Smooth muscle cell (in vitro differentiated cells): ENCODE data around the gene EXOSC7. TPM values are rescaled to one million over a fixed set of nuclear protein-coding genes. Genes with fewer than 3 reads are reported as not detected.

Experiments used
- DNase-seq: peaks from one replicate; lab custom pipeline; 2025; ENCODE audit not compliant: unreplicated experiment; lab: John Stamatoyannopoulos, UW
- H2AFZ ChIP-seq: fragments of 200-600 bp; sonication (generic); 2 replicates; pipeline ENCODE4 v1.6.0; 2016; ENCODE audit warnings: antibody characterized with exemption, low read depth, mild to moderate bottlenecking
- H3F3A ChIP-seq: fragments of 200-600 bp; sonication (generic); 2 replicates; pipeline ENCODE4 v1.6.0; 2017; ENCODE audit warnings: antibody characterized with exemption, low read depth
- H3K27ac ChIP-seq: fragments of 200-600 bp; sonication (generic); 2 replicates; pipeline ENCODE4 v1.5.1; 2016; ENCODE audit warnings: low read depth, mild to moderate bottlenecking
- H3K27me3 ChIP-seq: fragments of 200-600 bp; sonication (generic); 2 replicates; pipeline ENCODE4 v1.6.1; 2016; ENCODE audit warnings: low read depth, mild to moderate bottlenecking
- H3K36me3 ChIP-seq: fragments of 200-600 bp; sonication (generic); 2 replicates; pipeline ENCODE4 v1.5.1; 2016; ENCODE audit warnings: low read depth
- H3K4me1 ChIP-seq: fragments of 200-600 bp; sonication (generic); 2 replicates; pipeline ENCODE4 v1.5.1; 2016; ENCODE audit warnings: low read depth
- H3K4me2 ChIP-seq: fragments of 200-600 bp; sonication (generic); 2 replicates; pipeline ENCODE4 v1.6.0; 2016; ENCODE audit warnings: mild to moderate bottlenecking
- H3K4me3 ChIP-seq: fragments of 200-600 bp; sonication (generic); 2 replicates; pipeline ENCODE4 v1.5.1; 2016; ENCODE audit warnings: mild to moderate bottlenecking
- H3K79me2 ChIP-seq: fragments of 200-600 bp; sonication (generic); 2 replicates; pipeline ENCODE4 v1.6.0; 2016; ENCODE audit warnings: low read depth, mild to moderate bottlenecking
- H3K9ac ChIP-seq: fragments of 200-600 bp; sonication (generic); 2 replicates; pipeline ENCODE4 v1.6.0; 2016; ENCODE audit warnings: low read depth
- H3K9me3 ChIP-seq: fragments of 200-600 bp; sonication (generic); replicated peaks from 2 replicates; pipeline ENCODE4 v1.5.1; 2016; ENCODE audit warnings: low read depth
- H4K20me1 ChIP-seq: fragments of 200-600 bp; sonication (generic); 2 replicates; pipeline ENCODE4 v1.6.0; 2016; ENCODE audit warnings: low read depth
- CTCF ChIP-seq: fragments of 200-600 bp; sonication (generic); IDR thresholded peaks from 2 replicates; pipeline ENCODE4 v1.5.1; 2017; ENCODE audit warnings: borderline replicate concordance, mild to moderate bottlenecking, antibody characterized with exemption; ENCODE audit not compliant: insufficient read depth, poor library complexity, severe bottlenecking
- WGBS: methylation state at CpG from one replicate; pipeline ENCODE4 v1.1.7; 2016; ENCODE audit warnings: low lambda C conversion rate; 5-methylcytosine and 5-hydroxymethylcytosine counted together
- polyA plus RNA-seq: library from polyadenylated mRNA; unstranded; fragments of >200 nt; fragmentation: Nextera tagmentation; extraction: Ambion mirVana; gene quantifications from 2 replicates; pipeline ENCODE4 v1.2.1, GENCODE V29; 2016
- total RNA-seq: library from RNA; depleted of rRNA; stranded (reverse); fragments of >200 nt; gene quantifications from 2 replicates; pipeline ENCODE4 v1.2.3, GENCODE V29; 2014

The EXOSC7 gene
- total and polyA plus RNA-seq, 2 experiments from 2014 or later: 42.2 to 49.0 TPM

DNA sequence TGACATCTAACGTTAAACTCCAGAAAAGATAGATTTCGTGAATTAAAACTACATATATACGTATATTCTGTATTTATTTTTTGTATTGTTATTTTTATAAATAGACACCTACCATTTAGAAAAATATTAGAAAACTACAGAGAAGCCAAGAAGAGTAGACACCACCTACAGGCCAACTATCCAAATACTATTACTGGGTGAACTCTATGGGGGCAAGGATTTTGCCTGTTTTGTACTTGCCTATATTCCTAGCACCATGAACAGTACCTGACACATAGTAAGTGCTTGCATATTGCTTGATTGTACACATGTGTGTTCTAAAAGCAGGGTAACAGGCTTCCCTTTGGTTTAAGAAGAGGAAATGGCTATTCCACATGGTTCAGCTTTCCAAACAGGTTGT lies 25.7 kb downstream of the EXOSC7 start:
- Histone ChIP-seq H3K4me1 (no peaks in the 10 kb centered on the region), H3K9ac (no peak overlapping the region), H3K9me3 (no peaks in the 10 kb centered on the region), H3K4me2 (no peak overlapping the region), H3F3A (no peaks in the 10 kb centered on the region), H2AFZ (no peak overlapping the region), H3K27ac (no peak overlapping the region), H3K27me3 (no peaks in the 10 kb centered on the region), H3K36me3 (peaks cover 28% of the 10 kb centered on the region), H4K20me1 (peaks cover 4% of the 10 kb centered on the region), H3K79me2 (no peaks in the 10 kb centered on the region), H3K4me3 (no peak overlapping the region)
- TF ChIP-seq CTCF: no peak
- no peak for DNase-seq
- WGBS: 100% methylated on average over 3 of the region's 3 CpGs

- Histone ChIP-seq H4K20me1 (no peaks in the 10 kb centered on the region), H3K4me3 (no peak overlapping the region), H3K27me3 (no peaks in the 10 kb centered on the region), H3K36me3 (peaks cover 28% of the 10 kb centered on the region), H3K9ac (no peak overlapping the region), H2AFZ (no peak overlapping the region), H3F3A (no peaks in the 10 kb centered on the region), H3K4me2 (no peak overlapping the region), H3K27ac (no peak overlapping the region), H3K9me3 (no peaks in the 10 kb centered on the region), H3K4me1 (no peaks in the 10 kb centered on the region), H3K79me2 (no peaks in the 10 kb centered on the region)
- no peak for TF ChIP-seq CTCF
- no peak for DNase-seq
- WGBS: 91% methylated on average over 2 of the region's 2 CpGs
Measured at GRCh38 chr3:45002139-45002660, 26.2 kb downstream of the EXOSC7 start.

- no peak overlapping the region for H3K4me3 ChIP-seq
- no peaks in the 10 kb centered on the region for H3K4me1 ChIP-seq
- WGBS: 97% methylated on average over 3 of the region's 3 CpGs
- no peaks in the 10 kb centered on the region for H3K9me3 ChIP-seq
- H3K79me2 ChIP-seq: no peaks in the 10 kb centered on the region
- no peak overlapping the region for H3K27ac ChIP-seq
- H3K36me3 ChIP-seq: peaks cover 28% of the 10 kb centered on the region
- no peaks in the 10 kb centered on the region for H3F3A ChIP-seq
- no peaks in the 10 kb centered on the region for H3K27me3 ChIP-seq
- H2AFZ ChIP-seq: no peak overlapping the region
- no peak overlapping the region for H3K4me2 ChIP-seq
- no peak overlapping the region for H3K9ac ChIP-seq
- TF ChIP-seq CTCF: no peak
- no peaks in the 10 kb centered on the region for H4K20me1 ChIP-seq
- no peak for DNase-seq
Measured at GRCh38 chr3:45002720-45003119, 26.7 kb downstream of the EXOSC7 start.

- H3K27me3 ChIP-seq: no peaks in the 10 kb centered on the region
- no peaks in the 10 kb centered on the region for H3K9me3 ChIP-seq
- H3K9ac ChIP-seq: no peak overlapping the region
- no peaks in the 10 kb centered on the region for H3F3A ChIP-seq
- no peaks in the 10 kb centered on the region for H4K20me1 ChIP-seq
- H3K79me2 ChIP-seq: no peaks in the 10 kb centered on the region
- no peak for TF ChIP-seq CTCF
- H3K4me1 ChIP-seq: no peaks in the 10 kb centered on the region
- H2AFZ ChIP-seq: no peak overlapping the region
- no peak overlapping the region for H3K4me2 ChIP-seq
- no peak overlapping the region for H3K4me3 ChIP-seq
- no peak overlapping the region for H3K27ac ChIP-seq
- no peak for DNase-seq
- peaks cover 28% of the 10 kb centered on the region for H3K36me3 ChIP-seq
Measured at GRCh38 chr3:45003406-45003805, 27.4 kb downstream of the EXOSC7 start.
